T follicular helper cell (primary cell): ENCODE results near the gene KCP.

Source experiments
- DNase-seq: peaks from one replicate; pipeline ENCODE4 v3.0.0-alpha.2; 2020; ENCODE audit warnings: low read depth

KCP gene

GRCh38 chr7:128939075-128939860 is 28.8 kb upstream of the KCP start:
- no peak for DNase-seq

- no peak for DNase-seq
Measured at GRCh38 chr7:128938544-128939074, 28.1 kb upstream of the KCP start.

GRCh38 chr7:128937647-128938543 is 27.4 kb upstream of the KCP start, which contains the start of gene IRF5:
IRF5 (plus strand) TSS chr7:128937927; CDS start chr7:128942082, 4,155 bp downstream.
- DNase-seq = no peak

GRCh38 chr7:128937271-128937646 is 26.8 kb upstream of the KCP start:
- no peak for DNase-seq

GRCh38 chr7:128936798-128937197 is 26.3 kb upstream of the KCP start:
- DNase-seq = no peak

- no peak for DNase-seq
Measured at GRCh38 chr7:128935342-128935730, 24.8 kb upstream of the KCP start.

GRCh38 chr7:128934361-128935341 is 24.1 kb upstream of the KCP start:
- no peak for DNase-seq

GRCh38 chr7:128933180-128933891 is 22.8 kb upstream of the KCP start:
- peak; percentile 12 for DNase-seq

- DNase-seq = no peak
Measured at GRCh38 chr7:128932862-128933179, 22.3 kb upstream of the KCP start.

- no peak for DNase-seq
Measured at GRCh38 chr7:128931965-128932861, 21.7 kb upstream of the KCP start.

- DNase-seq = no peak
Measured at GRCh38 chr7:128931190-128931798, 20.8 kb upstream of the KCP start.

- DNase-seq = no peak
Measured at GRCh38 chr7:128928882-128929788, 18.6 kb upstream of the KCP start.

GRCh38 chr7:128928159-128928813 is 17.8 kb upstream of the KCP start:
- no peak for DNase-seq

GRCh38 chr7:128924707-128925588 is 14.4 kb upstream of the KCP start:
- DNase-seq = no peak

GRCh38 chr7:128923411-128923800 is 12.9 kb upstream of the KCP start:
- no peak for DNase-seq

- DNase-seq = no peak
Measured at GRCh38 chr7:128922496-128923410, 12.2 kb upstream of the KCP start.
